Hepatocyte (in vitro differentiated cells): Measurements from ENCODE around the gene COP1. TPM values are rescaled to one million over a fixed set of nuclear protein-coding genes. Genes with fewer than 3 reads are reported as not detected.

Source experiments
- DNase-seq: peaks from one replicate; pipeline ENCODE4 v3.0.0-alpha.2; 2016; ENCODE audit warnings: low spot score
- H2AFZ ChIP-seq: fragments of 200-600 bp; sonication (generic); 2 replicates; pipeline ENCODE4 v1.6.0; 2016; ENCODE audit warnings: antibody characterized with exemption, mild to moderate bottlenecking
- H3K27ac ChIP-seq: fragments of 200-600 bp; sonication (generic); 2 replicates; pipeline ENCODE4 v1.5.1; 2016; ENCODE audit warnings: mild to moderate bottlenecking
- H3K27me3 ChIP-seq: fragments of 200-600 bp; sonication (generic); 2 replicates; pipeline ENCODE4 v1.6.1; 2016
- H3K36me3 ChIP-seq: fragments of 200-600 bp; sonication (generic); replicated peaks from 2 replicates; pipeline ENCODE4 v1.5.1; 2016; ENCODE audit warnings: low read depth; ENCODE audit not compliant: insufficient read depth
- H3K4me1 ChIP-seq: fragments of 200-600 bp; sonication (generic); 2 replicates; pipeline ENCODE4 v1.5.1; 2016; ENCODE audit warnings: mild to moderate bottlenecking, moderate library complexity; ENCODE audit not compliant: insufficient read depth
- H3K4me2 ChIP-seq: fragments of 200-600 bp; sonication (generic); 2 replicates; pipeline ENCODE4 v1.6.0; 2016
- H3K4me3 ChIP-seq: fragments of 200-600 bp; sonication (generic); 2 replicates; pipeline ENCODE4 v1.5.1; 2016; ENCODE audit warnings: mild to moderate bottlenecking
- H3K79me2 ChIP-seq: fragments of 200-600 bp; sonication (generic); 2 replicates; pipeline ENCODE4 v1.6.0; 2017; ENCODE audit warnings: mild to moderate bottlenecking
- H3K9me2 ChIP-seq: fragments of 200-600 bp; sonication (generic); replicated peaks from 2 replicates; pipeline ENCODE4 v1.6.0; 2017; ENCODE audit warnings: mild to moderate bottlenecking; ENCODE audit not compliant: insufficient read depth
- H3K9me3 ChIP-seq: fragments of 200-600 bp; sonication (generic); 2 replicates; pipeline ENCODE4 v1.5.1; 2016; ENCODE audit warnings: low read depth, mild to moderate bottlenecking
- H4K20me1 ChIP-seq: fragments of 200-600 bp; sonication (generic); 2 replicates; pipeline ENCODE4 v1.6.0; 2016; ENCODE audit warnings: mild to moderate bottlenecking; ENCODE audit not compliant: insufficient read depth, poor library complexity, severe bottlenecking
- CTCF ChIP-seq: fragments of 200-600 bp; sonication (generic); IDR thresholded peaks from 2 replicates; pipeline ENCODE4 v1.5.1; 2016; ENCODE audit warnings: antibody characterized with exemption, mild to moderate bottlenecking; ENCODE audit not compliant: poor library complexity
- EZH2 ChIP-seq: fragments of 200-600 bp; sonication (generic); IDR thresholded peaks from 2 replicates; pipeline ENCODE4 v1.6.1; 2016; ENCODE audit warnings: antibody characterized with exemption, mild to moderate bottlenecking, borderline replicate concordance
- EZH2phosphoT487 ChIP-seq: fragments of 200-600 bp; sonication (generic); IDR thresholded peaks from one replicate; pipeline ENCODE4 v1.6.1; 2018; ENCODE audit warnings: antibody characterized with exemption, mild to moderate bottlenecking, low read depth, moderate library complexity; ENCODE audit not compliant: unreplicated experiment, severe bottlenecking
- WGBS: methylation state at CpG from one replicate; pipeline ENCODE4 v1.1.6; 2016; ENCODE audit warnings: low lambda C conversion rate; ENCODE audit errors: missing lambda C conversion rate; 5-methylcytosine and 5-hydroxymethylcytosine counted together
- polyA plus RNA-seq: library from polyadenylated mRNA; unstranded; fragments of >200 nt; fragmentation: Nextera tagmentation; extraction: Ambion mirVana; gene quantifications from 2 replicates; pipeline ENCODE4 v1.2.1, GENCODE V29; 2016
- total RNA-seq: library from RNA; depleted of rRNA; stranded (reverse); fragments of >200 nt; gene quantifications from 2 replicates; pipeline ENCODE4 v1.2.3, GENCODE V29; 2014

COP1 gene
- total and polyA plus RNA-seq, 2 experiments from 2014 or later = 63.0 to 65.9 TPM

- Histone ChIP-seq H3K27me3 (no peaks in the 10 kb centered on the region), H4K20me1 (no peaks in the 10 kb centered on the region), H3K4me3 (no peak overlapping the region), H3K4me1 (no peaks in the 10 kb centered on the region), H3K36me3 (no peaks in the 10 kb centered on the region), H2AFZ (no peak overlapping the region), H3K4me2 (no peak overlapping the region), H3K79me2 (no peaks in the 10 kb centered on the region), H3K9me3 (no peaks in the 10 kb centered on the region), H3K9me2 (no peaks in the 10 kb centered on the region), H3K27ac (no peak overlapping the region)
- no peak for TF ChIP-seq CTCF
- TF ChIP-seq EZH2phosphoT487 = no peak
- TF ChIP-seq EZH2 = no peak
- WGBS = 84% methylated on average over 2 of the region's 2 CpGs
- DNase-seq = no peak
Measured at GRCh38 chr1:175944591-175944990, 262.5 kb downstream of the COP1 start.

GRCh38 chr1:175941164-175941563 is 265.9 kb downstream of the COP1 start:
- 95% methylated on average over 2 of the region's 2 CpGs for WGBS
- Histone ChIP-seq H3K27ac (no peak overlapping the region), H3K9me2 (no peaks in the 10 kb centered on the region), H3K4me1 (no peaks in the 10 kb centered on the region), H3K36me3 (no peaks in the 10 kb centered on the region), H2AFZ (no peak overlapping the region), H3K4me3 (no peak overlapping the region), H4K20me1 (no peaks in the 10 kb centered on the region), H3K79me2 (no peaks in the 10 kb centered on the region), H3K27me3 (no peaks in the 10 kb centered on the region), H3K9me3 (no peaks in the 10 kb centered on the region), H3K4me2 (no peak overlapping the region)
- TF ChIP-seq CTCF = no peak
- no peak for TF ChIP-seq EZH2
- TF ChIP-seq EZH2phosphoT487 = no peak
- no peak for DNase-seq

GRCh38 chr1:175936736-175937135 is 270.4 kb downstream of the COP1 start:
- over 99% methylated on average over 6 of the region's 6 CpGs for WGBS
- Histone ChIP-seq H3K9me2 (no peaks in the 10 kb centered on the region), H3K4me2 (no peak overlapping the region), H3K79me2 (no peaks in the 10 kb centered on the region), H3K4me3 (no peak overlapping the region), H2AFZ (no peak overlapping the region), H3K27me3 (no peaks in the 10 kb centered on the region), H3K27ac (no peak overlapping the region), H3K4me1 (no peaks in the 10 kb centered on the region), H4K20me1 (no peaks in the 10 kb centered on the region), H3K36me3 (no peaks in the 10 kb centered on the region), H3K9me3 (no peaks in the 10 kb centered on the region)
- TF ChIP-seq EZH2phosphoT487 (no peak), EZH2 (no peak), CTCF (no peak)
- no peak for DNase-seq

GRCh38 chr1:175935566-175936115 is 271.4 kb downstream of the COP1 start:
- no peaks in the 10 kb centered on the region for H4K20me1 ChIP-seq
- TF ChIP-seq EZH2phosphoT487 (no peak), CTCF (no peak), EZH2 (no peak)
- H3K79me2 ChIP-seq = no peaks in the 10 kb centered on the region
- H3K4me1 ChIP-seq = no peaks in the 10 kb centered on the region
- no peak overlapping the region for H3K4me3 ChIP-seq
- H3K9me3 ChIP-seq = no peaks in the 10 kb centered on the region
- H3K36me3 ChIP-seq = no peaks in the 10 kb centered on the region
- no peak overlapping the region for H3K4me2 ChIP-seq
- 67% methylated on average over 3 of the region's 3 CpGs for WGBS
- no peak for DNase-seq
- no peak overlapping the region for H3K27ac ChIP-seq
- H2AFZ ChIP-seq = no peak overlapping the region
- no peaks in the 10 kb centered on the region for H3K9me2 ChIP-seq
- no peaks in the 10 kb centered on the region for H3K27me3 ChIP-seq
